Measurements from ENCODE around the gene CBL. TPM values are rescaled to one million over a fixed set of nuclear protein-coding genes. Genes with fewer than 3 reads are reported as not detected.
A peak's percentile ranks its signal among the peaks of the same experiment; 100 is the strongest.

Gene CBL
- total RNA-seq, 1 donor, result 9.0 TPM

DNA sequence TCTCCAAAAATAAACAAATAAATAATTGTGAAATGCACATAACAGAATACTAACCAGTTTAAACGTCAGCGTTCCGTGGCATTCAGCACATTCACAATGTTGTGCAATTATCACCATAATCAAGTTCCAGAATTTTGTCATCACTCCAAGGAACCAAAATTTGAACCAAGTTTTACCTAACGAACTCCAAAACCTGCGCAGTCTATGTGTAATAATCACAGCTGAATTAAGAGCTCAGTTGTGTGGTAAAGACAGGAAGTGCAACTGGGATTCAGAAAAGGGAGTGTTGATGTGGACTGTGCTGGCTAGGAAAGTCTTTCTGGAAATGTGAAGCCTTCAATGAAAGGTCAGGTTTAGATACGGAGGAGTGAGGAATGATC lies 116.2 kb downstream of the CBL start:
- no peak overlapping the region for H3K27ac ChIP-seq (ENCODE audit: low read depth, low read length)
- peak; percentile 93 for DNase-seq (ENCODE audit: insufficient read length, low spot score, missing footprints)

DNA sequence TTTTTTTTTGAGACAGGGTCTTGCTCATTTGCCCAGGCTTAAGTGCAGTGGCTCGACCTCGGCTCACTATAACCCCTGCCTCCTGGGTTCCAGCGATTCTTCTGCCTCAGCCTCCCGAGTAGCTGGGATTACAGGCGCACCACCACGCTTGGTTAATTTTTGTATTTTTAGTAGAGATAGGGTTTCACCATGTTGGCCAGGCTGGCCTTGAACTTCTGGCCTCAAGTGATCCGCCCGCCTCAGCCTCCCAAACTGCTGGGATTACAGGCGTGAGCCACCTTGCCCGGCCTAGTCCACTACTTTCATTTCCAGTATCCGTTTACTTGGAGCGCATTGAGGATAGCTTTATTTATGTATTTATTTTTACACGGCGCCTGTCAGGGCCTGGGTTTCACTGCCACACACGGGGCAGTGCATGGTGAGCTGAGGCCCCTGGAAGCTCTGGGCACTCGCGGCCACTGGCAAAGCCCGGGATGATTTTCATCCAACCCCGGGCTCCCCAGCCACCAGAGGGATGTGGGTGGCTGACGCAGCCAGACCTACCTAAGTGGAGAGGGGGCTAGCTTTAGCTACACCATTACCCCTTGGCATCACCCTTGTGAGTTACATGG lies 116.9 kb downstream of the CBL start:
- Histone ChIP-seq H3K4me1 (ENCODE audit: insufficient read depth, low read length) (peaks cover 35% of the 10 kb centered on the region), H3K27me3 (ENCODE audit: insufficient read depth, low read length) (no peaks in the 10 kb centered on the region), H3K27ac (ENCODE audit: low read depth, low read length) (no peak overlapping the region), H3K4me2 (ENCODE audit: insufficient read depth, low read length) (no peak overlapping the region), H2AFZ (ENCODE audit: low read length) (no peak overlapping the region), H3K79me2 (ENCODE audit: insufficient read depth, low read length) (no peaks in the 10 kb centered on the region), H3K36me3 (ENCODE audit: insufficient read depth, low read length) (no peaks in the 10 kb centered on the region), H4K20me1 (ENCODE audit: insufficient read depth, low read length) (no peaks in the 10 kb centered on the region), H3K4me3 (ENCODE audit: insufficient read depth, low read length) (no peak overlapping the region), H3K9me3 (ENCODE audit: low read depth, low read length) (no peaks in the 10 kb centered on the region)
- DNase-seq (ENCODE audit: insufficient read length, low spot score, missing footprints), result no peak
- TF ChIP-seq, protein P1, sequence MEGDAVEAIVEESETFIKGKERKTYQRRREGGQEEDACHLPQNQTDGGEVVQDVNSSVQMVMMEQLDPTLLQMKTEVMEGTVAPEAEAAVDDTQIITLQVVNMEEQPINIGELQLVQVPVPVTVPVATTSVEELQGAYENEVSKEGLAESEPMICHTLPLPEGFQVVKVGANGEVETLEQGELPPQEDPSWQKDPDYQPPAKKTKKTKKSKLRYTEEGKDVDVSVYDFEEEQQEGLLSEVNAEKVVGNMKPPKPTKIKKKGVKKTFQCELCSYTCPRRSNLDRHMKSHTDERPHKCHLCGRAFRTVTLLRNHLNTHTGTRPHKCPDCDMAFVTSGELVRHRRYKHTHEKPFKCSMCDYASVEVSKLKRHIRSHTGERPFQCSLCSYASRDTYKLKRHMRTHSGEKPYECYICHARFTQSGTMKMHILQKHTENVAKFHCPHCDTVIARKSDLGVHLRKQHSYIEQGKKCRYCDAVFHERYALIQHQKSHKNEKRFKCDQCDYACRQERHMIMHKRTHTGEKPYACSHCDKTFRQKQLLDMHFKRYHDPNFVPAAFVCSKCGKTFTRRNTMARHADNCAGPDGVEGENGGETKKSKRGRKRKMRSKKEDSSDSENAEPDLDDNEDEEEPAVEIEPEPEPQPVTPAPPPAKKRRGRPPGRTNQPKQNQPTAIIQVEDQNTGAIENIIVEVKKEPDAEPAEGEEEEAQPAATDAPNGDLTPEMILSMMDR (IDR thresholded peaks at IDR 0.05; ENCODE audit: extremely low read depth, low read depth, low read length), result no peak

More for the DNA sequence above, 116.2 kb downstream of the CBL start:
- Histone ChIP-seq H3K4me1 (ENCODE audit: insufficient read depth, low read length) (peaks cover 41% of the 10 kb centered on the region), H3K4me2 (ENCODE audit: insufficient read depth, low read length) (peak overlapping the region; percentile 92), H2AFZ (ENCODE audit: low read length) (peak overlapping the region; percentile 57), H3K9me3 (ENCODE audit: low read depth, low read length) (no peaks in the 10 kb centered on the region), H3K79me2 (ENCODE audit: insufficient read depth, low read length) (no peaks in the 10 kb centered on the region), H3K36me3 (ENCODE audit: insufficient read depth, low read length) (no peaks in the 10 kb centered on the region), H3K27me3 (ENCODE audit: insufficient read depth, low read length) (no peaks in the 10 kb centered on the region), H4K20me1 (ENCODE audit: insufficient read depth, low read length) (no peaks in the 10 kb centered on the region), H3K4me3 (ENCODE audit: insufficient read depth, low read length) (peak overlapping the region; percentile 26)
- TF ChIP-seq, protein P1 (IDR thresholded peaks at IDR 0.05; ENCODE audit: extremely low read depth, low read depth, low read length), result peak; percentile 25

DNA sequence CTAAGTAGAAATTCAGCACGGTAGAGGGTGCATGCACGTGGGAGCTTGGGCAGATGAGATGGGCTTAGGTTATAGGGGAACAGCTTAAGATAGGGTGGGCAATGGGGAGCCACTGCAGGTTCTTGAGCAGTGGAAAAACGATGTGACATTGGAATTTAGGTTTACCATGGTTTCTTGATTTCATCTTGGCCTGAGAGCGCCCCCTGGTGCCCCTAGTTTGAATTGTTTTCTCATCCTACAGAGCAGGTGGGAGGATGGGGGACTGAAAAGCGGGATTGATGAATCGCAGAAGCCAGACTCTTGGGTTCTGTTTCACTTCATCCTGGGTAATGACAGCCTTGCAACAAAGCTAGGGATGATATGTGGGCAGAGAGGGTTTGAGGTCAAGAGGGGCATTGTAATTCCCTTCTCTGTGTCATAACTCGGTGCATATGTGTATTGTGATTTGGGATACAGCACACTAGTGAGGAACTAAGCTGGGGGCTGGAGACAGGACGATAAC lies 117.4 kb downstream of the CBL start:
- Histone ChIP-seq H3K4me2 (ENCODE audit: insufficient read depth, low read length) (peak overlapping the region; percentile 41), H3K79me2 (ENCODE audit: insufficient read depth, low read length) (no peaks in the 10 kb centered on the region), H3K4me1 (ENCODE audit: insufficient read depth, low read length) (peaks cover 29% of the 10 kb centered on the region), H3K36me3 (ENCODE audit: insufficient read depth, low read length) (no peaks in the 10 kb centered on the region), H3K27ac (ENCODE audit: low read depth, low read length) (no peak overlapping the region), H3K9me3 (ENCODE audit: low read depth, low read length) (no peaks in the 10 kb centered on the region), H2AFZ (ENCODE audit: low read length) (peak overlapping the region; percentile 52), H3K27me3 (ENCODE audit: insufficient read depth, low read length) (no peaks in the 10 kb centered on the region), H4K20me1 (ENCODE audit: insufficient read depth, low read length) (no peaks in the 10 kb centered on the region), H3K4me3 (ENCODE audit: insufficient read depth, low read length) (no peak overlapping the region)
- DNase-seq (ENCODE audit: insufficient read length, low spot score, missing footprints), result peak; percentile 94
- TF ChIP-seq, protein P1 (IDR thresholded peaks at IDR 0.05; ENCODE audit: extremely low read depth, low read depth, low read length), result peak; percentile 90

DNA sequence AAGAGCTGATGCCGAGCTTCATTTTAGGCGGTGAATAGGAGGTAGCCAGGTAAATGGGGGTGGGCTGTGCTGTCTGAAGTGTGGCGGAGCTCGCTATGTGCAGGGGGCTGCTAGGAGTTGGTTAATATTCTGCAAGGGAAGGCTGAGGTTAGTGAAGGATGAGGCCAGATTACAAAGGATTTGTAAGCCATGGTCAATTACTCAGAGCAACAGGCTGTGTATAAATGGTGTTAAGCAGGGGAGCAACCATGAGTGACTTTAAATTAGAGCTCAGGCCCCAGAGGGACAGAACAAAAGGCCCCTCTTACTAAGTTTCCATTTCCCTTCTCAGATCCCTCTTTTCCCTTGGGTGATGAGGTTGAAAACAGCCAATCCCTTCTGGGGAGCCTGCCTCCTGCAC lies 118.0 kb downstream of the CBL start:
- Histone ChIP-seq H3K27me3 (ENCODE audit: insufficient read depth, low read length) (peaks cover 2% of the 10 kb centered on the region), H3K4me2 (ENCODE audit: insufficient read depth, low read length) (no peak overlapping the region), H4K20me1 (ENCODE audit: insufficient read depth, low read length) (no peaks in the 10 kb centered on the region), H3K27ac (ENCODE audit: low read depth, low read length) (no peak overlapping the region), H2AFZ (ENCODE audit: low read length) (no peak overlapping the region), H3K4me3 (ENCODE audit: insufficient read depth, low read length) (no peak overlapping the region), H3K79me2 (ENCODE audit: insufficient read depth, low read length) (no peaks in the 10 kb centered on the region), H3K36me3 (ENCODE audit: insufficient read depth, low read length) (no peaks in the 10 kb centered on the region), H3K9me3 (ENCODE audit: low read depth, low read length) (no peaks in the 10 kb centered on the region), H3K4me1 (ENCODE audit: insufficient read depth, low read length) (peaks cover 23% of the 10 kb centered on the region)
- TF ChIP-seq, protein P1 (IDR thresholded peaks at IDR 0.05; ENCODE audit: extremely low read depth, low read depth, low read length), result no peak
- no peak for DNase-seq (ENCODE audit: insufficient read length, low spot score, missing footprints)

Data from osteoblast (primary cell).